ENCODE results near the gene MMP25. TPM values are rescaled to one million over a fixed set of nuclear protein-coding genes. Genes with fewer than 3 reads are reported as not detected.
A peak's percentile ranks its signal among the peaks of the same experiment; 100 is the strongest.
"Not testable (repeated sequence)": the region's sequence is repeated elsewhere in the genome, so short reads cannot be mapped to it uniquely, and the experiment has no call there.

The MMP25 gene
- total RNA-seq, 2 experiments from 2014 or later, result 0.42 to 0.80 TPM

GRCh38 chr16:3050487-3050886 is 4.1 kb downstream of the MMP25 start:
- Mint-ChIP-seq H3K36me3 (ENCODE audit: low read depth) (peaks cover 22% of the 10 kb centered on the region), H3K27me3 (peaks cover 9% of the 10 kb centered on the region), H3K27ac (no peak overlapping the region), H3K4me3 (no peak overlapping the region), H3K9me3 (no peaks in the 10 kb centered on the region), H3K4me1 (ENCODE audit: low read depth) (peaks cover 35% of the 10 kb centered on the region)
- H3K4me1 ChIP-seq (ENCODE audit: insufficient read depth, low read length), result peaks cover 37% of the 10 kb centered on the region
- ChIA-PET CTCF (interaction anchor here (1.0 to 1.4 kb wide), 2 partner anchors 22 to 79 kb away, joined by 4 to 5 read pairs; no protein-coding TSS in a partner anchor), POLR2A (no interaction called here)
- peaks cover 0 to 6% of the 10 kb centered on the region in 2 experiments for H3K9me3 ChIP-seq (ENCODE audit: control insufficient read depth in 1 of 2, insufficient read depth in 1 of 2, low read length in 2 of 2)
- H3K36me3 ChIP-seq (ENCODE audit: insufficient read depth, low read length), result no peaks in the 10 kb centered on the region
- H3K4me3 ChIP-seq (ENCODE audit: low read length), result no peak overlapping the region
- no peak for TF ChIP-seq CTCF (IDR thresholded peaks at IDR 0.05)
- intact Hi-C loops (cut with DNase I, micrococcal nuclease), result no loop called here
- H3K27ac ChIP-seq (ENCODE audit: low read depth in 1 of 2, low read length in 2 of 2), result no peak overlapping the region
- no peak for DNase-seq
- ATAC-seq (ENCODE audit: poor library complexity), result no peak
- peaks cover 13 to 17% of the 10 kb centered on the region in 2 experiments for H3K27me3 ChIP-seq (ENCODE audit: control insufficient read depth in 1 of 2, insufficient read depth in 2 of 2, low read length in 2 of 2)

- peaks cover 37% of the 10 kb centered on the region for H3K4me1 ChIP-seq (ENCODE audit: insufficient read depth, low read length)
- no peak for TF ChIP-seq CTCF (IDR thresholded peaks at IDR 0.05)
- peaks cover 8% of the 10 kb centered on the region for H3K27me3 Mint-ChIP-seq
- ATAC-seq (ENCODE audit: poor library complexity), result no peak
- DNase-seq, result no peak
- no peak overlapping the region for H3K27ac ChIP-seq (ENCODE audit: low read depth in 1 of 2, low read length in 2 of 2)
- H3K27me3 ChIP-seq (ENCODE audit: control insufficient read depth in 1 of 2, insufficient read depth in 2 of 2, low read length in 2 of 2), result peaks cover 9 to 13% of the 10 kb centered on the region in 2 experiments
- H3K9me3 ChIP-seq (ENCODE audit: control insufficient read depth in 1 of 2, insufficient read depth in 1 of 2, low read length in 2 of 2), result peaks cover 0 to 6% of the 10 kb centered on the region in 2 experiments
- no peaks in the 10 kb centered on the region for H3K9me3 Mint-ChIP-seq
- peaks cover 22% of the 10 kb centered on the region for H3K36me3 Mint-ChIP-seq (ENCODE audit: low read depth)
- H3K4me3 Mint-ChIP-seq, result no peak overlapping the region
- intact Hi-C loops (cut with DNase I, micrococcal nuclease), result no loop called here
- CTCF ChIA-PET, result interaction anchor here (0.8 to 1.4 kb wide), 4 partner anchors 19 to 79 kb away, joined by 3 to 5 read pairs (median 4); no protein-coding TSS in a partner anchor
- H3K4me1 Mint-ChIP-seq (ENCODE audit: low read depth), result peaks cover 37% of the 10 kb centered on the region
- no peaks in the 10 kb centered on the region for H3K36me3 ChIP-seq (ENCODE audit: insufficient read depth, low read length)
- H3K27ac Mint-ChIP-seq, result no peak overlapping the region
- POLR2A ChIA-PET, result no interaction called here
- H3K4me3 ChIP-seq (ENCODE audit: low read length), result no peak overlapping the region
Measured at GRCh38 chr16:3051009-3051408, 4.6 kb downstream of the MMP25 start.

GRCh38 chr16:3051494-3051893 is 5.1 kb downstream of the MMP25 start:
- CTCF ChIA-PET, result interaction anchor here (0.8 to 1.4 kb wide), 3 partner anchors 20 to 78 kb away, joined by 3 to 5 read pairs (median 5); no protein-coding TSS in a partner anchor

GRCh38 chr16:3052571-3053329 is 6.4 kb downstream of the MMP25 start:
- peaks cover 40% of the 10 kb centered on the region for H3K4me1 ChIP-seq (ENCODE audit: insufficient read depth, low read length)
- POLR2A ChIA-PET; H3K4me3 Mint-ChIP-seq; H3K9me3 ChIP-seq (ENCODE audit: control insufficient read depth in 1 of 2, insufficient read depth in 1 of 2, low read length in 2 of 2); H3K27ac Mint-ChIP-seq; H3K27ac ChIP-seq (ENCODE audit: low read depth in 1 of 2, low read length in 2 of 2); H3K27me3 ChIP-seq (ENCODE audit: control insufficient read depth in 1 of 2, insufficient read depth in 2 of 2, low read length in 2 of 2); H3K36me3 ChIP-seq (ENCODE audit: insufficient read depth, low read length); CTCF ChIA-PET; H3K4me3 ChIP-seq (ENCODE audit: low read length); H3K9me3 Mint-ChIP-seq; intact Hi-C loops (cut with DNase I, micrococcal nuclease); H3K27me3 Mint-ChIP-seq: not testable (repeated sequence)
- ATAC-seq (ENCODE audit: poor library complexity), result peak; percentile 58
- Mint-ChIP-seq H3K4me1 (ENCODE audit: low read depth) (peaks cover 46% of the 10 kb centered on the region), H3K36me3 (ENCODE audit: low read depth) (peaks cover 26% of the 10 kb centered on the region)
- peak in 1 of 14 experiments; percentile 31 for DNase-seq

More at GRCh38 chr16:3051494-3051893, 5.1 kb downstream of the MMP25 start:
- Histone ChIP-seq H3K27me3 (ENCODE audit: control insufficient read depth in 1 of 2, insufficient read depth in 2 of 2, low read length in 2 of 2) (peaks cover 6 to 10% of the 10 kb centered on the region in 2 experiments), H3K4me3 (ENCODE audit: low read length) (no peak overlapping the region), H3K4me1 (ENCODE audit: insufficient read depth, low read length) (peaks cover 37% of the 10 kb centered on the region), H3K36me3 (ENCODE audit: insufficient read depth, low read length) (no peaks in the 10 kb centered on the region), H3K9me3 (ENCODE audit: control insufficient read depth in 1 of 2, insufficient read depth in 1 of 2, low read length in 2 of 2) (peaks cover 0 to 6% of the 10 kb centered on the region in 2 experiments), H3K27ac (ENCODE audit: low read depth in 1 of 2, low read length in 2 of 2) (no peak overlapping the region)
- Mint-ChIP-seq H3K27ac (no peak overlapping the region), H3K4me3 (no peak overlapping the region), H3K9me3 (no peaks in the 10 kb centered on the region), H3K4me1 (ENCODE audit: low read depth) (peaks cover 37% of the 10 kb centered on the region), H3K27me3 (peaks cover 8% of the 10 kb centered on the region), H3K36me3 (ENCODE audit: low read depth) (peaks cover 22% of the 10 kb centered on the region)
- POLR2A ChIA-PET, result interaction anchor here (1.1 kb wide), 1 partner anchor 26 kb away, joined by 4 read pairs; no protein-coding TSS in a partner anchor
- no peak for TF ChIP-seq CTCF (IDR thresholded peaks at IDR 0.05)
- intact Hi-C loops (cut with DNase I, micrococcal nuclease), result no loop called here
- no peak for DNase-seq
- ATAC-seq (ENCODE audit: poor library complexity), result no peak

GRCh38 chr16:3053330-3053710 is 7.0 kb downstream of the MMP25 start:
- CTCF ChIA-PET; H3K4me3 ChIP-seq (ENCODE audit: low read length); H3K27me3 ChIP-seq (ENCODE audit: control insufficient read depth in 1 of 2, insufficient read depth in 2 of 2, low read length in 2 of 2); ATAC-seq (ENCODE audit: poor library complexity); POLR2A ChIA-PET; H3K27ac Mint-ChIP-seq; H3K36me3 ChIP-seq (ENCODE audit: insufficient read depth, low read length); H3K27me3 Mint-ChIP-seq; intact Hi-C loops (cut with DNase I, micrococcal nuclease); H3K9me3 Mint-ChIP-seq; H3K4me3 Mint-ChIP-seq; H3K27ac ChIP-seq (ENCODE audit: low read depth in 1 of 2, low read length in 2 of 2); H3K9me3 ChIP-seq (ENCODE audit: control insufficient read depth in 1 of 2, insufficient read depth in 1 of 2, low read length in 2 of 2): not testable (repeated sequence)
- H3K4me1 Mint-ChIP-seq (ENCODE audit: low read depth), result peaks cover 44% of the 10 kb centered on the region
- peak in 1 of 14 experiments; percentile 47 for DNase-seq
- peaks cover 26% of the 10 kb centered on the region for H3K36me3 Mint-ChIP-seq (ENCODE audit: low read depth)
- H3K4me1 ChIP-seq (ENCODE audit: insufficient read depth, low read length), result peaks cover 45% of the 10 kb centered on the region
